GM12873 (cell line): ENCODE data around the gene LOXL1.

Experiments
- CTCF ChIP-seq: IDR thresholded peaks from 2 replicates; pipeline ENCODE4 v1.5.1; 2012; ENCODE audit warnings: low read depth, mild to moderate bottlenecking, moderate library complexity, low read length, control low read depth; ENCODE audit not compliant: insufficient read depth; ENCODE audit errors: missing control alignments

Gene LOXL1

GRCh38 chr15:73894133-73894814, 32.0 kb upstream of the LOXL1 start:
- TF ChIP-seq CTCF = no peak

GRCh38 chr15:73897441-73898261, 28.6 kb upstream of the LOXL1 start:
- TF ChIP-seq CTCF = peak; percentile 95

- no peak for TF ChIP-seq CTCF
Measured at GRCh38 chr15:73899197-73900094, 26.8 kb upstream of the LOXL1 start.

GRCh38 chr15:73900095-73900712, 26.1 kb upstream of the LOXL1 start:
- no peak for TF ChIP-seq CTCF

- no peak for TF ChIP-seq CTCF
Measured at GRCh38 chr15:73901126-73901810, 25.0 kb upstream of the LOXL1 start.

GRCh38 chr15:73902121-73903020, 23.9 kb upstream of the LOXL1 start:
- no peak for TF ChIP-seq CTCF
